HG02970 (cell line): ENCODE data around the gene EPHA8.

Experiments
- ATAC-seq: cut with Tn5 transposase; IDR thresholded peaks from one replicate; pipeline ENCODE4 v1.9.1; 2021; ENCODE audit warnings: mild to moderate bottlenecking, moderate library complexity, moderate number of reproducible peaks; ENCODE audit not compliant: unreplicated experiment, low FRiP score

Gene EPHA8

DNA sequence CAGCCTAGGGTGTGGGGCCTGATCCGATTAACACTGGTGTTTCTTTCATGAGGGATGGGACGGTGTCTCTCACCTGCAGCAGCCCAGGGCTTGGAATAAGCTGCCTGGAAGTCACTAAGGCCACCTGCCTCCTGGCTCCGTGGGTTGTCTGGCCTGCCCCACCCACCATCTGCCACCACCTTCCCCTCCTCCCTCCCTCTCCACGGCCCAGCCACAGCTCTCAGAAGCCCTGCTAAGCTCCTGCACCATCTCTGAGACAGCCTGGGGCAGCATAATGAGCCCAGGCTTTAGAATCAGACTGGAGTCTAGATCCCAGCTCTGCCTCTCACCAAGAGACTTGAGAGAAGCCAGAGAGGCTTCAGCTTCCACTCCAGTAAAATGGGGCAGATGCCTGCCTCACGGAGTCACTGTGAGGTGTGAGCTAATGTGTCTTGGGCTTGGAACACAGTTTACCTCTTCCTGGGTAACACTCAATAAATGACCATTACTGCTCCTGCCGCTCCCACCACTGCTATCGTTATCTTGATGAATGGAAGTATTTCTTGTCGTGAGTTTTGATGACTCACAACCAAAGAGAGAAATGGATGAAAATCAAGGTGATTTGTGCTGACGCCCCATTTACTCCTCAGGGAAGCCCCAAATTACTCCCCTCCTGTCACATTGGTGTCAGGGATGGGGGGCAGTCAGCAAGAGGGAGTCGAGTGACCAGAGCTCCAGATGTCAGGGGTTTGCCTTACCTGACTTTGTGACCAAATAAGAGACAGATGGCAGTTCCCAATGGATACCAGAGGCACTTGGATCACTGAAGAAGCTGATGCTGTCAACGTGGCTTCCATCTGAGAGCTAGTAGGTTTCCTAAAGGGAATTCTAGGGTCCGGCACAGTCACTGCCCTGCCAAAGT is 49.6 kb downstream of the EPHA8 start:
- no peak for ATAC-seq

DNA sequence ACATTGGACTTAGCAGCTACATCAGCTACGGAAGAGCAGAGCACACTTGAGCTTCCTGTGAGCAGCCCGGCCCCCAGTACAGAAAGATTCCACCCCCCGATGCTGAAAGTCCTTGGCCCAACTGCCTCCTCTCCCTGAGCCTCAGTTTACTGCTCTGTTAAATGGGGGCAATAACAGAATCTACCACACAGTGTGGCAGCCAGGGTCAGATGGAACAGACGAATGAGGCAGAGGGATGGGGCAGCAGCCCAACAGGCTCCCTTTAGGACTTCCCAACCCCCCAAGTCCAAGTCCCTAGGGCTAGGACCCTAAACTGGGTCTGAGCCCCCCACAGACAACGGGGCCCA is 50.3 kb downstream of the EPHA8 start:
- no peak for ATAC-seq

DNA sequence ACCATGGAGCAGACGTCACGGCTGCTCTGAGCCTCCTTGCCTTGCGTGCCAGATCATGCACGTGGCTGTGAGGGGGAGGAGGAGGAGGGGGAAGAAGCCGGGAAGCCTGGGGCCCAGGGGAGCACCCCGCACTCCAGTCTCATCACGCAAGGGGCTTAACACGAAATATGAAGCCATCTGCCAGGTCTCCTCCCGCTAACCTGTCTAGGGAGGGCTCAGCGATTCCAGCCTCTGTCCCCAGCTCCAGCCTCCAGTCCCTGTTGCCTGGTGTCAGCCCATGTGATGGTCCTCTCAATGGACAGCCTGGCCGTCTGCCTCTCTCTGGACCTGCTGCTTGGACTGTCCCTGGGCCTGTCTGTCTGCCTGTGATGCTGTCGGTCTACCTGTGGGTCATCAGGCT is 50.7 kb downstream of the EPHA8 start:
- no peak for ATAC-seq

DNA sequence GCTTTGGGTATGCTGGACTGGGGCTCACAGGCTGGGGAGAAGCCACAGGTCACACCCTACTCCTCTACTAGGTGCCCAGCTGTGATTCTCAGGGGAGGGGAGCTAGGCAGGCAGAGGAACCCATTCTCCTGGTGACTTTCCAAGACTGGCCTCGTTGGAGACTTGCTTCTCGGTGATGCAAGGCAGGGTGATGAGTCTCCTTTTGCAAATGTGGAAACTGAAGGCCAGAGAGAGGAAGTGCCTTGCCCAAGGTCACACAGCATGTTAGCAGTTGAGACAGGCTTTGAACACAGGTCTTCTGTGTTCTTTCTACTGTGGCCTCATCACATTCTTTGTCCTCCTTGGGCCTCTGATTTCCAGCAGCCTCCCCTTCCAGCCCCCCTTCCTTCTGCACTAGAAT is 52.6 kb downstream of the EPHA8 start:
- ATAC-seq: no peak

DNA sequence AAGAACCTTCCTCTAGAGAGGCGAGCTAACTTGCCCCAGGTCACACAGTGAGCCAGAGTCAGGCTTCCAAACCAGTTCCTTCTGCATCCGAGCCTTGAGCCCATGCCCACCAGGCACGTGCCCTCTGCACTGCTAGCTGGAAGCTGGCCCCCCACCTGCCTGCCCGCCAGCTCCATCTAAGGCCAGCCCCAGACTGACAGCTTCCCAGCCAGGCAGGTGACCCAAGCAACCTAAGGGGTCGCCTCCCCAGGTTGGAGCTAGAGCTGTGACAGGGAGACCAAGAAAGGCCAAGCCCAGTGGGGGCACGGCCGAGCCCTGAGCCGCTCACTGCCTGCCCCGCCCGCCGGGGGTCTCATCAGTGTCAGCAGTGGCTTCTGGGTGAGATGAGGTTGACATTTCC is 53.3 kb downstream of the EPHA8 start:
- no peak for ATAC-seq

DNA sequence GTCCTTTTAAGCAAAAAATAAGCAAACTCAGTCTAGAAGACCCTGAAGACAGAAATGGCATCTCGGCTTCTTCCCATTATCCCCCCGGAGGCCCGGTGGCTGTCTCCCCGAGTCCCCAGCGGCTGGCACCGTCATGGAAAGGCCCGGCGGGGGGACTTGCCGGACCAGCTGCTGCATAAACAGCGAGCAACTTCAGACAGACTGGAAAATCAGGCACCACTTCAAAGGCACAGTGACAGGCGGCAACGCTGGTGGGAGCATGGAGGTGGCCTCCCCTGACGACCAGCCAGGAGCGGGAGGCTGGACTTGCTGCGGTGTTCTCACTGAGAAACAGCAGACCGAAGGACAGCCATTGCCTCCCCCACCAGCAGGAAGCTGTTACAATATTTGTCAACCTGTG is 54.8 kb downstream of the EPHA8 start:
- ATAC-seq: no peak

DNA sequence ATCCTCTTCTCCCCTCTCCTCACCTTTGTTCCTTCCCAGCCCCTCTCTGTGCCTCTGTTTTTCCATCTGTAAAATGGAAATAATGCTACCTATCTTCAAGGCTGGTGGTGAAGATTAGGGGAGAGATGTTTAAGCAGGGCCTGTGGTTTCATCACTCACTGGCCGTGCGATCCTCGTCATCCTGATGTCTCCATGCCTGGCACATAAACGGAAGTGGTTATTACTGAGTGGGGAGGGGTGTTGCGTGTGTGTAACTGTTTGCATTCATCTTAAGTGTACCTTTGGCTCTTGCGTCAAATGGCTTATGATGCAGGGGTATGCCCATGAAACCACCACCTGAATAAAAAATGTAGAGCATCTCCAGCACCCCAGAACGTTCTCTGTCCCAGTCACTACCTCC is 56.0 kb downstream of the EPHA8 start:
- ATAC-seq: no peak

DNA sequence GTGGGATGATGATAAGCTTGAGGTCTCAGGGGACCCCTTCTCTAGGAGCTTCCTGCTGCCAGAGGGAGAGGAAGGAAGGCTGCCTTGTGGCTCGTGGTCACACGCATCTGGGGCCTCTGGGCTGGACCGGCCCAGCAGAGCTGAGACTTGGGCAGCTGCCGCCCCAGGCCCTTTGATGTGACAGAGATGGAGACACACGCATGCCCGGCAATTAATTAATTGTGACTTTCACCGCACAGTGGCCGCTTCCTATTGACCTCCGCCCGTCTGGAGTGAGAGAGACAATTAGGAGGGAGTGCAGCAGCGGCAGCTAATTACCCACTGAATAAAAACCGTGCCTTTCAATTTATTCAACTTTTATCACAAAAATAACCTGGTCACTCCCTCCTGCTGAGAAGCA is 56.5 kb downstream of the EPHA8 start:
- ATAC-seq: no peak

DNA sequence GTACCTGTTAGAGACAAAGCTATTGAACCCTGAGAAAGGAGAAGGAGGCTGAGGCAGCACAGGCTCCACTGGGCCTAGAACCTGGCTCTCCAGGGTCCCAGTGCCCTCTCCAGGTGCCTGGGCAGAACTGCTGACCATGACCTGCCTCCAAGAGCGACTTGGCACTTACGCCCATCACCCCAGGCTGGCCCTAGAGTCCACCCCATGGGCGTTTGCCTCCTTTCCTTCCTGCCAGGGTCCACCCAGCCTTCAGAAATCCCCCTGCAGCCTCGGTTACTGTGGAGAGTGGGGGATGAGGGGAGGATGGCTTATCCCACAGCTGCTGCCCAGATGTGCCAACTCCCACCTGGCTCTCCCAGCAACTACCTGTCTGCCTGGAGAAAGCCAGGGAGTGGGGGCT is 58.5 kb downstream of the EPHA8 start:
- no peak for ATAC-seq

DNA sequence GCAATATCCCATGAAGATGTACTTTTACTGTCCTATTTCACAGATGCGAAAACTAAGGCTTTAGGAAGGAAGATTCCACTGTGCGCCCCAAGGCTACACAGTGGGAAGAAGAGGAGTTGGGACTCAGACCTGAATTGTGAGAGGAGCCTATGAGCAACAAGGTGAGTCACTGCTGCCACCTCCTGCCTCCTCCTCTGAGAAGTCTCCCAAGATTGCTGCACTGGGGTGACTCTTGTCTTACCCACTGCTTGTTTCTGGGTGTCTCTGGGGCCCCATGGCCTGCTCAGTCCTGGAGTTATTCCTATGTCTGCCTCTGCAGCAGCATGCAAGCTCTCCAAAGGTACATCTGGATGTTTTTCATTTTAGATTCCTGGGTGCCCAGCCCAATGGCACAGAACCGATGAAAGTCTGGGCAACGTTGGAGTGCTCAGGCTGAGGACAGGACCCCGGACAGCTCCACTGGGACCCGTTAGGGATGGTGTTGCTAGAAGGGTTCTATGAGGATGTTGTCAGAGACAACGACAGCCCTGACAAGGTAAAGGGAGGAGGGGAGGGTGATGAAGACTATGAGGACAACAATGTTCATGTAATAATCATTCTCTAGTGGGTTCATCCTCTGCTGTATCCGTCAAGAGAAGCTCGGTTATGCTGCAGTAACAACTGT is 62.1 kb downstream of the EPHA8 start:
- no peak for ATAC-seq

DNA sequence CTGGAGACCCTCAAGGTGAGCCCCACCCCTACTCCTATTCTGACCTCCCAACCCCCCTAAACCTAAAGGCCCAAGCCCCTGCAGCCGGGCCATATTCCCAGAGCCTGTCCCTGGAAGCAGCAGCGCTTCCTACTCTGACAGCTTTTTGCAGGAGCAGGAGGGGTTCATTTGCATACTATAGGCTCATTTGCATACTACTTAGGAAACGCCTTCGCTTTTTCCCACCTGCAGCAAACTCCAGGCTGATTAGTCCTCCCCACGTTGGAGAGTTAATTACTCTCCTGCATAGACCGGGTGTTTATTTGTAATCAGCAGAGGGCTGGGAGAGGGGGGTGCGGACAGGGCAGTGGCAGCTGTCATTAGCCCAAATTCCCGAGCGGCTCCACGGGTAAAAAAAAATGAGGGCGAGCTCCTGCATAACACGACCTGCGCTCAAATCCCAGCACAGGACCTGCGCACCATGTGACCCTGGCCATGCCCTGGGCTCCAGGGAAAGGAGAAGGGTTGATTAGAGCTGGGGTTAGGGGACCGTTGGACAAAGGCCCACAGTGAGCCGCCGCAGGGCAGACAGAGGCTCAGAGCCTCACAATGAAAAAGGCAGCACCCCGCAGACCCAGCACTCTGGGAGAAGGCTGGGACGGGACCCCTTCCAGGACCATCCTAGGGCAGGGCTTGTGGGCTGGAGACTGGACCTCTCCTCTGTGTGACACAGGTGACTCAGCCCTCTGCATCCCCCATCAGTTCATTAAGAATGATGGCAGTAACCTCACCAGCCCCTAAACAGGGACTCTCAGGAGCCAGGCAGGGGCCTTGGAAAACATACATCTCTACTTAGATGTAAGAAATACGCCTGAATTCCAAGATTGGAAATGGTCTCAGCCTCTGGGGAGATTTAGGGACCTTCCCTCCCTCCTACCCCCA is 63.2 kb downstream of the EPHA8 start:
- ATAC-seq: no peak

DNA sequence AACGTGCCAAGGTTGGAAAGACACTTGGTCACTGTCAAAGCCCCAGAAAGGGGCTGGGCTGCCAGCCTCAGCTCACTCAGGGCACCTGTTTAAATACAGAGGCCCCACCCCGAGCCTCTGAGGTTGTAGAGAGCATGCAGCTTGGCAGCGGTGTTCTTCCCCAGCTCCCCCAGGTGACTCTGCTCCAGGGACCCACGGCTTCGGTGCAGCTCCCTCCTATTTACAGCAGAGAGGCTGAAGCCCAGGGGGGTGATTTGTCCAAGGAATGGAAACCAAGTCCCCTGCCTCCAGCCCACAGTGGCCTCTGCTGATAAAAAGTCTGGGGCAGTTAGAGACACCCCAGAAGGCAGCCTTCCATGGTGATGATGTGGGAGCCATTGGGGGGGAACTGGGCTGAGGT is 64.0 kb downstream of the EPHA8 start:
- ATAC-seq: no peak

DNA sequence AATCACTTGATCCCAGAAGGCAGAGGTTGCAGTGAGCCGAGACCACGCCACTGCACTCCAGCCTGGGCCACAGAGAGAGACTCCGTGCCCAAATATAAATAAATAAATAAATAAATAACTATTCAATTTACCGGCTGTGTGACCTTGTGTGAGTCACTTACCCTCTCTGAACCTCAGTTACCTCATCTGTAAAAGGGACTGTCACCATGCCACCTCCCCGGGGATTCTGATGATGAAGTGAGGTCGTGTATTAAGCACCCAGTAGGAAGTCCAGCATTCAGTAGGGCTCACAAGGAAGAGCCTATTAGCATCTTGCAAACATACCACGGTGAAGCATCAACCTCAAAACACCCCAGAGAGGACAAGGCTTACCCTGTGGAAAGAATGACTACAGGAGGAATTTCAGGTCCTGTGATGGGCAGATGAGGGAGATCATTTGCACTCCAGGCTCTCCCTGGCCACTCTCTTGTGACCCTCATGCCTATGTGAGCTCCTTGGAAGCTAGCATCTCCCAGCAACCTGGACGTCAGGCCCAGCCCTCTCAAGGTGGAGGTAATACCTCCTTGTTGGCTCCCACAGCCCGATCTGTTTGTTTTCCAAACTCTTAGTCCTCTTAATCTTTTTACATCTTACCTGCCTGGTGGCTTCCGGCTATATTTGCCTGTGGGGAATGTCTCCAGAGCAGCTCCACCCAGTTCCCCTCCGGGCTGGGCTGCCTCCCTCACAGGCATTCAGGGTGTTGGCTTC is 65.6 kb downstream of the EPHA8 start:
- no peak for ATAC-seq

DNA sequence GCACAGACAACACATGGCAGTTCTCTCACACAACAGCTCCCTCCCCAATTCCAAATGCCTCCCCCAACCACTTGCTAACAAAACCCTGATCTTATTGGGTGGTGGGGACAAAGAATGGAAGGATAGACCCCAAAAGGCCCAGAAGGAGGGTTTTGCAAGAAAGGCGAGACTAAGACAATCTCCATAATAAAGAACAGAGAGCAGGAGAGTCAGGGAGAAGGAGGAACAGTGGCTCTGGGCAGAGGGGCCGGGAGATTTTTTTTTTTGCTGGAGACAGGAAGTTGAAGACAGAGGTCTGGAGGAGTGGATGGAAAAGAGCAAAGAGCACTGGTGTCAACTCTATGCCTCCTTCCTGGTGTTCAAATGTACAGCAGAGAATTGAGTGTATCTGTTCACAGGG is 66.6 kb downstream of the EPHA8 start:
- no peak for ATAC-seq

DNA sequence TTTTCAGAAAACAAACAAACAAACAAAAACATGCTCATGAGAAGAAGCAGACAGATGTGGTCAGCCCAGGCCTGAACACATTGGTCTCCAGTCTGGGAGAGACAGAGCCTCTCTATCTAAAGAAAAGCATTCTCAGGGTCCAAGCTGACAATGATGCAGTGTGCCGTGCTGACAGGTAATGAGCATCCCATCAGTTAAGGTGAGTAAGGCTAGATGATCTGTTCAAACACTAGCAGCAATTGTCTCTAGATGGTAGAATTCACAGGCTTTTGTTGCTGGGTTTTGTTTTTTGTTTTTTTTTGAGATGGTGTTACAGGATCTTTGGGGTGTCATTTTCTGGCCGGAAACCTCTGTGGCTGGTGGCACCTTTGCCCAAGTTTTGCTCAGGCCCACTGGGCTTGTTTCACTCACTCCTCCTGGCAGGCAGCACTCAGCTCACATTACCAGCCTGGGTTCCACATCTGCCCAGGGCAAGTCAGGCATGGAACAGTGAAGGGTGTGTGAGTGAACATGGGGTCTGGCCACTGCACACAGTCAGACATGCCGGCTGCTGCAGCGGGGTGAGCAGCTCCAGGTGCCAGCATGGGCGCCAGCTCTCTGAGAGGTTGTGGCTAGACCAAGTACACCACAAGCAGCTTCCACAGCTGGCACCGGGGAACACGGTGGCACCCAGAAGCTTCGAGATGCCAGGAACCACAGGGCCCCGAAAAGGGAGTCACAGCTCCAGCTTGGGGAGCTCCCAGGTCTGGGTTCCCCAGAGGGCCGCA is 70.6 kb downstream of the EPHA8 start:
- ATAC-seq: no peak

DNA sequence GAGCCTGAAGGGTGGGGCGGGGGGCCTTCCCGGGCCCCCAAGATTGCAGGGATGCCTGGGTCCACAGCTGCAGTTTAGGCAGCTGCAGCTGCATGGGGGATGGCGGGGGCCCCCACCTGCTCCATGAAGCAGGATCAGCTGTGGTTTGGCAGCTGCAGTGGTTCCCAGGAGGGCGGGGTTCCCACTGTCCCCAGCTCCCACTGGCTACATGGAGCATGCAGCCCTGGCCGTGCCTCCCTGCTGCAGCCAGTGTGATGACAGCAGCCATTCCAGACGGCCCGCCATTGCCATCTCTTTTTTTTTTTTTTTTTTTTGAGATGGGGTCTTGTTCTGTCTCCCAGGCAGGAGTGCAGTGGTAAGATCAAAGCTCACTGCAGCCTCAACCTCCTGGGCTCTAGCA is 72.1 kb downstream of the EPHA8 start:
- ATAC-seq: no peak

DNA sequence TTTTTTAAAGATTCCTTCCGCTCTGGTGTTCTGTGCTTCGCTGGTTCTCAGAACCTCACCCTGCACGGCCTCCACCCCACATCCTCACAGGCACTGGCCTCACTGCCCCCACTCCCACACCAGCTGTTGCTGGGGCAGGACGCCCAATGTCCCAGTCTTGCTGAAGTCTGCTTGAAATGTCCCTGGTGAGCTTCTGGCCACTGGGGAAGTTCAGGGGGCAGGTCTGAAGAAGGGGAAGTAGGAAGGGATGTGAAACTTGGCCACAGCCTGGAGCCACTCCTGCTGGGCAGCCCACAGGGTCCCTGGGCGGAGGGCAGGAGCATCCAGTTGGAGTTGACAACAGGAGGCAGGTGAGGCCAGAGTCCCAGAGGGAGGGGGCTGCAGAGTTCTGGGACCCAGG is 73.1 kb downstream of the EPHA8 start, which contains the start of gene C1QA:
Gene C1QA, plus strand, starts transcription at position 276 of the 400 bp plus-strand sequence. CDS start 989 bp downstream, outside the sequence.
- no peak for ATAC-seq

DNA sequence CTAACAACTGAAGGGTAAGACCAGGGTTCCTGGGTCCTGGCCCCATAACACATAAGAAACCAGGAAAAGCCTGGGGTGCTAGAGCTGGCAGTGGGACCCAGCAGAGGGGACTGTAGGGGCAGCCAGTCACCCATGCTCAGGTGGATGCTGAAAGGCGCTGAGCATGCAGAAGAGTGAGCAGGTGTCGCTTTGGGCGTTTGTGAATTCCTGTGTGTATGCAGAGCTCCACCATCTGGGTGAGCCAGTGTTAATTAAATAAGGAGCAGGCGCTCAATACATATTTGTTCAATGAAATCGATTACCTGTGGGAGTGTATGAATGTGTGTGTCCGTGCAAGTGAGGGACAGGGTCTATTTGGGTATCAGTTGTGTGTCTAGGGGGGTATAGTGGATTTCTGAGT is 73.6 kb downstream of the EPHA8 start:
- no peak for ATAC-seq

DNA sequence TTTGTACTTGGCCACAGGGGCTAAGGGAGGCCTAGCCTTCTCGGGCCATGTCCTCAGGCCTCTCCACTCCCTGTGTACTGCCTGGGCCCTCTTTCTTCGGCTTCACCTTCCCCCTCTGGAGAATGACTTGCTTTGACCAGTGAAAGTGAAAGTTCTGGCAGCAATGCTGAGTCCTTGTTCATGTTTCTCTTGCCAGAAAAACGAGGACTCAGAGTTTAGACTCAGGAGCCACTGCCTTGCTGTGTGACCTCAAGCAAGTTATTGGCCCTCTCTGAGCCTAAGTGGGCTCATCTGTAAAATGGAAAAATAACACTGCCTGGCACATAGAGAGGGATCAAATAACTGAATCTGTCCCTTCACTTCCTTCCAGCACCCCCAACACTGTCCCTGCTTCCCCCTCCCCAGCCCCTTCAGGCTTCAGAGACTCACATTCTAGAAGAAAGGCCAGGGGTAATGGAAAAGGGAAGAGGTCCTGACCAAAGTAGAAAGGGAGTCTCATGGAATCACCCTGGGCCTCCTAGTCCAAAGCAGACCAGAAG is 74.7 kb downstream of the EPHA8 start:
- no peak for ATAC-seq
